H1 (cell line): ENCODE data around the gene EN1. TPM values are rescaled to one million over a fixed set of nuclear protein-coding genes. Genes with fewer than 3 reads are reported as not detected.

ENCODE experiments used
- ATF3 ChIP-seq: IDR thresholded peaks from 2 replicates; pipeline ENCODE4 v1.6.1; 2011; ENCODE audit warnings: low read depth, mild to moderate bottlenecking, low read length; ENCODE audit not compliant: insufficient read depth
- EP300 ChIP-seq, 2 experiments: IDR thresholded peaks; 1 replicate in 1 of 2; 2 replicates in 1 of 2; pipeline ENCODE4 v1.6.1; 2011 to 2012; ENCODE audit warnings: low read depth in 2 of 2, low read length in 2 of 2, mild to moderate bottlenecking in 2 of 2, borderline replicate concordance in 1 of 2, inconsistent platforms in 1 of 2, moderate library complexity in 1 of 2
- HDAC2 ChIP-seq, 2 experiments: fragments of 300-600 bp in 1 of 2; sonication (generic) in 1 of 2; IDR thresholded peaks; 2 replicates each; pipeline ENCODE4 v1.6.1; 2011 to 2012; ENCODE audit warnings: low read depth in 2 of 2, low read length in 2 of 2, mild to moderate bottlenecking in 2 of 2, moderate library complexity in 2 of 2, borderline replicate concordance in 1 of 2, inconsistent platforms in 1 of 2
- PHF8 ChIP-seq: fragments of 200-600 bp; sonication (generic); conservative IDR thresholded peaks from 2 replicates; pipeline ENCODE4 v1.7.1; 2012; ENCODE audit warnings: low read depth, mild to moderate bottlenecking, inconsistent platforms, low read length, moderate library complexity
- POLR2AphosphoS5 ChIP-seq: IDR thresholded peaks from 2 replicates; pipeline ENCODE4 v1.6.1; 2011; ENCODE audit warnings: low read depth, low read length
- RBBP5 ChIP-seq: IDR thresholded peaks from 2 replicates; pipeline ENCODE4 v1.7.1; 2012; ENCODE audit warnings: low read depth, mild to moderate bottlenecking, inconsistent platforms, low read length, moderate library complexity, borderline replicate concordance
- TAF1 ChIP-seq: IDR thresholded peaks from 2 replicates; pipeline ENCODE4 v1.6.1; 2011; ENCODE audit warnings: mild to moderate bottlenecking, low read depth, low read length
- polyA plus RNA-seq, 7 experiments: library from polyadenylated mRNA; depleted of rRNA in 3 of 7; stranded (reverse) in 5 of 7; unstranded in 2 of 7; fragments of >200 nt in 5 of 7; fragments of 200-250 nt in 2 of 7; gene quantifications; 1 replicate in 5 of 7; 2 replicates in 1 of 7; 4 replicates in 1 of 7; pipeline versions ENCODE4 v1.2.1 to v1.2.3, GENCODE V29; 2011 to 2013; ENCODE audit warnings: missing spikeins in 2 of 7, mixed read lengths in 2 of 7
- total RNA-seq: library from RNA; stranded (reverse); fragmentation: NEBNext Ultra II Directional; extraction: Animal tissue kit (Norgen Biotek cat#: 25700); gene quantifications from 2 replicates; pipeline ENCODE4 v1.2.1, GENCODE V29; 2021
- TF ChIP-seq, protein P1 (sequence below): fragments of 300-600 bp; sonication (generic); IDR thresholded peaks from 2 replicates; pipeline ENCODE4 v1.7.1; 2012; ENCODE audit warnings: low read length, moderate library complexity, mild to moderate bottlenecking, inconsistent platforms; ENCODE audit not compliant: insufficient replicate concordance

Gene EN1
- total and polyA plus RNA-seq, 2 of the 8 experiments (the other 6 are each of a cell fraction or from before 2014, with no cell fraction given), result not detected

- TF ChIP-seq HDAC2 (IDR thresholded peaks at IDR 0.05; ENCODE audit: borderline replicate concordance in 1 of 2, low read depth in 2 of 2, low read length in 2 of 2) (no peak), ATF3 (no peak), RBBP5 (no peak), POLR2AphosphoS5 (no peak), TAF1 (no peak), PHF8 (no peak), EP300 (IDR thresholded peaks at IDR 0.05; ENCODE audit: borderline replicate concordance in 1 of 2, low read depth in 2 of 2, low read length in 2 of 2) (no peak)
- TF ChIP-seq, protein P1, sequence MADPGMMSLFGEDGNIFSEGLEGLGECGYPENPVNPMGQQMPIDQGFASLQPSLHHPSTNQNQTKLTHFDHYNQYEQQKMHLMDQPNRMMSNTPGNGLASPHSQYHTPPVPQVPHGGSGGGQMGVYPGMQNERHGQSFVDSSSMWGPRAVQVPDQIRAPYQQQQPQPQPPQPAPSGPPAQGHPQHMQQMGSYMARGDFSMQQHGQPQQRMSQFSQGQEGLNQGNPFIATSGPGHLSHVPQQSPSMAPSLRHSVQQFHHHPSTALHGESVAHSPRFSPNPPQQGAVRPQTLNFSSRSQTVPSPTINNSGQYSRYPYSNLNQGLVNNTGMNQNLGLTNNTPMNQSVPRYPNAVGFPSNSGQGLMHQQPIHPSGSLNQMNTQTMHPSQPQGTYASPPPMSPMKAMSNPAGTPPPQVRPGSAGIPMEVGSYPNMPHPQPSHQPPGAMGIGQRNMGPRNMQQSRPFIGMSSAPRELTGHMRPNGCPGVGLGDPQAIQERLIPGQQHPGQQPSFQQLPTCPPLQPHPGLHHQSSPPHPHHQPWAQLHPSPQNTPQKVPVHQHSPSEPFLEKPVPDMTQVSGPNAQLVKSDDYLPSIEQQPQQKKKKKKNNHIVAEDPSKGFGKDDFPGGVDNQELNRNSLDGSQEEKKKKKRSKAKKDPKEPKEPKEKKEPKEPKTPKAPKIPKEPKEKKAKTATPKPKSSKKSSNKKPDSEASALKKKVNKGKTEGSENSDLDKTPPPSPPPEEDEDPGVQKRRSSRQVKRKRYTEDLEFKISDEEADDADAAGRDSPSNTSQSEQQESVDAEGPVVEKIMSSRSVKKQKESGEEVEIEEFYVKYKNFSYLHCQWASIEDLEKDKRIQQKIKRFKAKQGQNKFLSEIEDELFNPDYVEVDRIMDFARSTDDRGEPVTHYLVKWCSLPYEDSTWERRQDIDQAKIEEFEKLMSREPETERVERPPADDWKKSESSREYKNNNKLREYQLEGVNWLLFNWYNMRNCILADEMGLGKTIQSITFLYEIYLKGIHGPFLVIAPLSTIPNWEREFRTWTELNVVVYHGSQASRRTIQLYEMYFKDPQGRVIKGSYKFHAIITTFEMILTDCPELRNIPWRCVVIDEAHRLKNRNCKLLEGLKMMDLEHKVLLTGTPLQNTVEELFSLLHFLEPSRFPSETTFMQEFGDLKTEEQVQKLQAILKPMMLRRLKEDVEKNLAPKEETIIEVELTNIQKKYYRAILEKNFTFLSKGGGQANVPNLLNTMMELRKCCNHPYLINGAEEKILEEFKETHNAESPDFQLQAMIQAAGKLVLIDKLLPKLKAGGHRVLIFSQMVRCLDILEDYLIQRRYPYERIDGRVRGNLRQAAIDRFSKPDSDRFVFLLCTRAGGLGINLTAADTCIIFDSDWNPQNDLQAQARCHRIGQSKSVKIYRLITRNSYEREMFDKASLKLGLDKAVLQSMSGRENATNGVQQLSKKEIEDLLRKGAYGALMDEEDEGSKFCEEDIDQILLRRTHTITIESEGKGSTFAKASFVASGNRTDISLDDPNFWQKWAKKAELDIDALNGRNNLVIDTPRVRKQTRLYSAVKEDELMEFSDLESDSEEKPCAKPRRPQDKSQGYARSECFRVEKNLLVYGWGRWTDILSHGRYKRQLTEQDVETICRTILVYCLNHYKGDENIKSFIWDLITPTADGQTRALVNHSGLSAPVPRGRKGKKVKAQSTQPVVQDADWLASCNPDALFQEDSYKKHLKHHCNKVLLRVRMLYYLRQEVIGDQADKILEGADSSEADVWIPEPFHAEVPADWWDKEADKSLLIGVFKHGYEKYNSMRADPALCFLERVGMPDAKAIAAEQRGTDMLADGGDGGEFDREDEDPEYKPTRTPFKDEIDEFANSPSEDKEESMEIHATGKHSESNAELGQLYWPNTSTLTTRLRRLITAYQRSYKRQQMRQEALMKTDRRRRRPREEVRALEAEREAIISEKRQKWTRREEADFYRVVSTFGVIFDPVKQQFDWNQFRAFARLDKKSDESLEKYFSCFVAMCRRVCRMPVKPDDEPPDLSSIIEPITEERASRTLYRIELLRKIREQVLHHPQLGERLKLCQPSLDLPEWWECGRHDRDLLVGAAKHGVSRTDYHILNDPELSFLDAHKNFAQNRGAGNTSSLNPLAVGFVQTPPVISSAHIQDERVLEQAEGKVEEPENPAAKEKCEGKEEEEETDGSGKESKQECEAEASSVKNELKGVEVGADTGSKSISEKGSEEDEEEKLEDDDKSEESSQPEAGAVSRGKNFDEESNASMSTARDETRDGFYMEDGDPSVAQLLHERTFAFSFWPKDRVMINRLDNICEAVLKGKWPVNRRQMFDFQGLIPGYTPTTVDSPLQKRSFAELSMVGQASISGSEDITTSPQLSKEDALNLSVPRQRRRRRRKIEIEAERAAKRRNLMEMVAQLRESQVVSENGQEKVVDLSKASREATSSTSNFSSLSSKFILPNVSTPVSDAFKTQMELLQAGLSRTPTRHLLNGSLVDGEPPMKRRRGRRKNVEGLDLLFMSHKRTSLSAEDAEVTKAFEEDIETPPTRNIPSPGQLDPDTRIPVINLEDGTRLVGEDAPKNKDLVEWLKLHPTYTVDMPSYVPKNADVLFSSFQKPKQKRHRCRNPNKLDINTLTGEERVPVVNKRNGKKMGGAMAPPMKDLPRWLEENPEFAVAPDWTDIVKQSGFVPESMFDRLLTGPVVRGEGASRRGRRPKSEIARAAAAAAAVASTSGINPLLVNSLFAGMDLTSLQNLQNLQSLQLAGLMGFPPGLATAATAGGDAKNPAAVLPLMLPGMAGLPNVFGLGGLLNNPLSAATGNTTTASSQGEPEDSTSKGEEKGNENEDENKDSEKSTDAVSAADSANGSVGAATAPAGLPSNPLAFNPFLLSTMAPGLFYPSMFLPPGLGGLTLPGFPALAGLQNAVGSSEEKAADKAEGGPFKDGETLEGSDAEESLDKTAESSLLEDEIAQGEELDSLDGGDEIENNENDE, result peak; percentile 33
These were observed 319 bp upstream of the EN1 start (continued) for GRCh38 chr2:118847762-118848172.
